ENCODE measurements around the gene GSK3B. TPM values are rescaled to one million over a fixed set of nuclear protein-coding genes. Genes with fewer than 3 reads are reported as not detected.

The GSK3B gene
- total RNA-seq, 1 donor from 2014 or later: 138 TPM

DNA sequence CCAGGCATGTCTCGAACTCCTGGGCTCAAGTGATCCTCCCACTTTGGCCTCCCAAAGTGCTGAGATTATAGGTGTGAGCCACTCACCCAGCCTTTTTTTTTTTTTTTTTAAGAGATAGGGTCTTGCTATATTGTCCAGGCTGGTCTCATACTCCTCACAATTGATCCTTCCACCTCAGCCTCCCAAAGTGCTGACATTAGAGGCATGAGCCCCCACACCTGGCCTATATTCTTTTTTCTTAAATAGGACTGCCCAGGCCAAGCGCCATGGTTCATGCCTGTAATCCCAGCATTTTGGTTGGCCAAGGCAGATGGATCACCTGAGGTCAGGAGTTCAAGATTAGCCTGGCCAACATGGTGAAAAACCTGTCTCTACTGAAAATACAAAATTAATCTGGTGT, 299.8 kb downstream of the GSK3B start:
- H3K27ac Mint-ChIP-seq (ENCODE audit: unreplicated experiment): no peak overlapping the region
- no peaks in the 10 kb centered on the region for H3K4me1 Mint-ChIP-seq (ENCODE audit: low read depth, unreplicated experiment)
- DNase-seq: no peak
- H3K9me3 Mint-ChIP-seq (ENCODE audit: unreplicated experiment): no peaks in the 10 kb centered on the region
- peaks cover 3% of the 10 kb centered on the region for H3K36me3 Mint-ChIP-seq (ENCODE audit: unreplicated experiment)
- TF ChIP-seq, protein P1, sequence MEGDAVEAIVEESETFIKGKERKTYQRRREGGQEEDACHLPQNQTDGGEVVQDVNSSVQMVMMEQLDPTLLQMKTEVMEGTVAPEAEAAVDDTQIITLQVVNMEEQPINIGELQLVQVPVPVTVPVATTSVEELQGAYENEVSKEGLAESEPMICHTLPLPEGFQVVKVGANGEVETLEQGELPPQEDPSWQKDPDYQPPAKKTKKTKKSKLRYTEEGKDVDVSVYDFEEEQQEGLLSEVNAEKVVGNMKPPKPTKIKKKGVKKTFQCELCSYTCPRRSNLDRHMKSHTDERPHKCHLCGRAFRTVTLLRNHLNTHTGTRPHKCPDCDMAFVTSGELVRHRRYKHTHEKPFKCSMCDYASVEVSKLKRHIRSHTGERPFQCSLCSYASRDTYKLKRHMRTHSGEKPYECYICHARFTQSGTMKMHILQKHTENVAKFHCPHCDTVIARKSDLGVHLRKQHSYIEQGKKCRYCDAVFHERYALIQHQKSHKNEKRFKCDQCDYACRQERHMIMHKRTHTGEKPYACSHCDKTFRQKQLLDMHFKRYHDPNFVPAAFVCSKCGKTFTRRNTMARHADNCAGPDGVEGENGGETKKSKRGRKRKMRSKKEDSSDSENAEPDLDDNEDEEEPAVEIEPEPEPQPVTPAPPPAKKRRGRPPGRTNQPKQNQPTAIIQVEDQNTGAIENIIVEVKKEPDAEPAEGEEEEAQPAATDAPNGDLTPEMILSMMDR (IDR thresholded peaks at IDR 0.05; ENCODE audit: partially characterized antibody, unreplicated experiment): no peak
- no peak overlapping the region for H3K4me3 Mint-ChIP-seq (ENCODE audit: unreplicated experiment)
- peaks cover 5% of the 10 kb centered on the region for H3K27me3 Mint-ChIP-seq (ENCODE audit: unreplicated experiment)

DNA sequence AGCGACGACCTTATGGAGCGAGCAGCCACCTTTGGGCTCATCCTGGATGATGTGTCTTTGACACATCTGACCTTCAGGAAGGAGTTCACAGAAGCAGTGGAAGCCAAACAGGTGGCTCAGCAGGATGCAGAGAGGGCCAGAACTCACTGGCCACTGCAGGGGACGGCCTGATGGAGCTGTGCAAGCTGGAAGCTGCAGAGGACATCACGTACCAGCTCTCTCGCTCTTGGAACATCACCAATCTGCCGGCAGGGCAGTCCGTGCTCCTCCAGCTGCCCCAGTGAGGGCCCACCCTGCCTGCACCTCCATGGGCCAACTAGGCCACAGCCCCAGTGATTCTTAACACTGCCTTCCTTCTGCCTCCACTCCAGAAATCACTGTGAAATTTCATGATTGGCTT, 302.0 kb downstream of the GSK3B start:
- peaks cover 5% of the 10 kb centered on the region for H3K27me3 Mint-ChIP-seq (ENCODE audit: unreplicated experiment)
- H3K9me3 Mint-ChIP-seq (ENCODE audit: unreplicated experiment): no peaks in the 10 kb centered on the region
- no peaks in the 10 kb centered on the region for H3K4me1 Mint-ChIP-seq (ENCODE audit: low read depth, unreplicated experiment)
- TF ChIP-seq, protein P1 (IDR thresholded peaks at IDR 0.05; ENCODE audit: partially characterized antibody, unreplicated experiment): no peak
- no peak overlapping the region for H3K27ac Mint-ChIP-seq (ENCODE audit: unreplicated experiment)
- peaks cover 3% of the 10 kb centered on the region for H3K36me3 Mint-ChIP-seq (ENCODE audit: unreplicated experiment)
- no peak for DNase-seq
- no peak overlapping the region for H3K4me3 Mint-ChIP-seq (ENCODE audit: unreplicated experiment)

DNA sequence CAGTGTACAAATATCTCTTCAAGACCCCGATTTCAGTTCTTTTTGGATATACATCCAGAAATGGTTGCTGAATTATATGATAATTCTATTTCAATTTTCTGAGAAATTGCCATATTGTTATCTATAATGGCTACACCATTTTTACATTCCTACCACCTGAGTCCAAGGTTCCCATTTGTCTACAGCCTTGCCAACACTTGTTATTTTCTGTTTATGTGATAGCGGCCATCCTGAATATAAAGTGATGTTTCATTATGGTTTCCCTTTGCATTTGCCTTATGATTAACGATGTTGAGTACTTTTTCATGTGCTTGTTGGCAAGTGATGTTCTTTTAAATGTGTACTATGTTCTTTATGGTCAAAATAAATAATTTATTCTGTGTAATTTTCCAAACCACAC, 303.9 kb downstream of the GSK3B start:
- TF ChIP-seq, protein P1 (IDR thresholded peaks at IDR 0.05; ENCODE audit: partially characterized antibody, unreplicated experiment): no peak
- H3K9me3 Mint-ChIP-seq (ENCODE audit: unreplicated experiment): no peaks in the 10 kb centered on the region
- peaks cover 3% of the 10 kb centered on the region for H3K27me3 Mint-ChIP-seq (ENCODE audit: unreplicated experiment)
- no peaks in the 10 kb centered on the region for H3K36me3 Mint-ChIP-seq (ENCODE audit: unreplicated experiment)
- H3K4me3 Mint-ChIP-seq (ENCODE audit: unreplicated experiment): no peak overlapping the region
- no peak overlapping the region for H3K27ac Mint-ChIP-seq (ENCODE audit: unreplicated experiment)
- no peak for DNase-seq
- no peaks in the 10 kb centered on the region for H3K4me1 Mint-ChIP-seq (ENCODE audit: low read depth, unreplicated experiment)

DNA sequence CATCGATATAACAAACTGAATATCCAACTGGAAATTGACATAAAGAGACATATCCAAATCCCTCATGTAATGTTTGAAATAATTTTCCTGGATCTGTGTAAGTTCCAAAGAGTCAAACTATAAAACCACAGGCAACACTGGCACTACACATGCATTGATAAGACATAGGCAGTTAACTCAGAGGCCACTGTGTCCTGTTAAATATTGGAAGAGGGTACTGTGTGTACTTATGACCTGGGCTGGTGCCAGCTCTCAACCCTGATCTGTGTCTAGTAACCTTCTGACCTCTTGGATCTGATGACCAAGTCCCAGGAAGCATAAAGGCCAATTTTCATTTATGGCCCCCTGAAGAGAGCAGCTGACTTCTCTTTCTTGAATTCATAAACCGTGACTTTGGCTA, 307.8 kb downstream of the GSK3B start:
- H3K36me3 Mint-ChIP-seq (ENCODE audit: unreplicated experiment): no peaks in the 10 kb centered on the region
- H3K4me1 Mint-ChIP-seq (ENCODE audit: low read depth, unreplicated experiment): no peaks in the 10 kb centered on the region
- H3K4me3 Mint-ChIP-seq (ENCODE audit: unreplicated experiment): no peak overlapping the region
- DNase-seq: no peak
- H3K27ac Mint-ChIP-seq (ENCODE audit: unreplicated experiment): no peak overlapping the region
- H3K9me3 Mint-ChIP-seq (ENCODE audit: unreplicated experiment): no peaks in the 10 kb centered on the region
- TF ChIP-seq, protein P1 (IDR thresholded peaks at IDR 0.05; ENCODE audit: partially characterized antibody, unreplicated experiment): no peak
- no peaks in the 10 kb centered on the region for H3K27me3 Mint-ChIP-seq (ENCODE audit: unreplicated experiment)

DNA sequence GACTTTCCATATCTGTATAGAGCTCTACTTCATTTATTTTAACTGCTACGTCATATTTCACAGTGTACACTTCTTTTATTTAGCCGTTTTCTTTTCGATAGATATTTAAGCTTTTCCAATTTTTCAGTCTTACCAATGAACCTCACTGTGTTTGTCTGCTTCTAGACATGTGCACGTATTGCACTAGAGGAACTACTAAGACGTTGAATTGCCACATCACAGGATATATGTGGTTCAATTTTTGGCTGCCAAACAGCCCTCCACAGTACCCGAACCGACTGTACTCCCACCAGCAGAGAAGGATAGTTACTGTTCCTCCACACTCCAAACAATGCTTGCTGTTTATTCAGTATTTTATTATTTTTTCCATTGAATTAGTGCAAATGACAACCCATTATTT, 310.4 kb downstream of the GSK3B start:
- Mint-ChIP-seq H3K4me1 (ENCODE audit: low read depth, unreplicated experiment) (no peaks in the 10 kb centered on the region), H3K36me3 (ENCODE audit: unreplicated experiment) (no peaks in the 10 kb centered on the region), H3K27ac (ENCODE audit: unreplicated experiment) (no peak overlapping the region), H3K9me3 (ENCODE audit: unreplicated experiment) (no peaks in the 10 kb centered on the region), H3K4me3 (ENCODE audit: unreplicated experiment) (no peak overlapping the region), H3K27me3 (ENCODE audit: unreplicated experiment) (no peaks in the 10 kb centered on the region)
- DNase-seq: no peak
- TF ChIP-seq, protein P1 (IDR thresholded peaks at IDR 0.05; ENCODE audit: partially characterized antibody, unreplicated experiment): no peak

Data from glutamatergic neuron (in vitro differentiated cells).